IPS DF 4.7 (cell line): Measurements from ENCODE around the gene CCSER1.
"Not testable (repeated sequence)": the region's sequence is repeated elsewhere in the genome, so short reads cannot be mapped to it uniquely, and the experiment has no call there.

Source experiments
- DNase-seq: peaks from one replicate; pipeline ENCODE4 v3.0.0-alpha.2; 2013; ENCODE audit warnings: low spot score; ENCODE audit errors: extremely low read depth

Gene CCSER1

DNA sequence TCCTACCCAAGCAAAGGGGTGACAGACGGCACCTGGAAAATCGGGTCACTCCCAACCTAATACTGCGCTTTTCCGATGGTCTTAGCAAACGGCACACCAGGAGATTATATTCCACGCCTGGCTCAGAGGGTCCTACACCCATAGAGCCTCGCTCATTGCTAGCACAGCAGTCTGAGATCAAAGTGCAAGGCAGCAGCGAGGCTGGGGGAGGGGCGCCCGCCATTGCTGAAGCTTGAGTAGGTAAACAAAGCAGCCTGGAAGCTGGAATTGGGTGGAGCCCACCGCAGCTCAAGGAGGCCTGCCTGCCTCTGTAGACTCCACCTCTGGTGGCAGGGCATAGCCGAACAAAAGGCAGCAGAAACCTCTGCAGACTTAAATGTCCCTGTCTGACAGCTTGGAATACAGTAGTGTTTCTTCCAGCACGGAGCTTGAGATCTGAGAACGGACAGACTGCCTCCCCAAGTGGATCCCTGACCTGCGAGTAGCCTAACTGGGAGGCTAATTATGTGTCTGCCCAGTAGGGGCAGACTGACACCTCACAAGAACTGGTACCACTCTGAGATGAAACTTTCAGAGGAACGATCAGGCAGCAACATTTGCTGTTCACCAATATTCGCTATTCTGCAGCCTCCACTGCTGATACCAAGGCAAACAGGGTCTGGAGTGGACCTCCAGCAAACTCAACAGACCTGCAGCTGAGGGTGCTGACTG is 784.7 kb downstream of the CCSER1 start:
- not testable (repeated sequence) for DNase-seq

- DNase-seq: no peak
Measured at GRCh38 chr4:90922174-90922573, 795.0 kb downstream of the CCSER1 start.

GRCh38 chr4:90926957-90927356 is 799.8 kb downstream of the CCSER1 start:
- DNase-seq: no peak

- no peak for DNase-seq
Measured at GRCh38 chr4:90943311-90943710, 816.1 kb downstream of the CCSER1 start.

- no peak for DNase-seq
Measured at GRCh38 chr4:90946945-90947344, 819.8 kb downstream of the CCSER1 start.

- no peak for DNase-seq
Measured at GRCh38 chr4:90950385-90950841, 823.2 kb downstream of the CCSER1 start.

DNA sequence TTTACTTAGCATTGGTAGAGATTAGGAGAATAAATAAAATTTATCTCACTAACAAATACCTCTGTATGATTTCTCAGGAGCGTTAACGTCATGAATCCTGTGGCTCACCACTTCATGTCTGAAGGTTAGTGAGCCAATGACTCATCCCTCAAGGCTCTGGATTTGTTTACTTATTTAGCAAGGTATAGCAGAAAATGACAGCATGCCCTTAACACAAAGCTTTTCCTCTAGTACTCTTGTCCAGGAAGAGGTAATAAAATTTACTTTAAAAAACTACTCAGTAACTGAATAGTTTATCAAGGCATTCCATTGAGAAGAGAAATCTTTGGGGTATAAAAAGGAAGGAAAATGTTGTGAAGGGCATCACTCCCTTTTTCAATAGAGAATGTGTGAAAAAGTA is 823.8 kb downstream of the CCSER1 start:
- no peak for DNase-seq

DNA sequence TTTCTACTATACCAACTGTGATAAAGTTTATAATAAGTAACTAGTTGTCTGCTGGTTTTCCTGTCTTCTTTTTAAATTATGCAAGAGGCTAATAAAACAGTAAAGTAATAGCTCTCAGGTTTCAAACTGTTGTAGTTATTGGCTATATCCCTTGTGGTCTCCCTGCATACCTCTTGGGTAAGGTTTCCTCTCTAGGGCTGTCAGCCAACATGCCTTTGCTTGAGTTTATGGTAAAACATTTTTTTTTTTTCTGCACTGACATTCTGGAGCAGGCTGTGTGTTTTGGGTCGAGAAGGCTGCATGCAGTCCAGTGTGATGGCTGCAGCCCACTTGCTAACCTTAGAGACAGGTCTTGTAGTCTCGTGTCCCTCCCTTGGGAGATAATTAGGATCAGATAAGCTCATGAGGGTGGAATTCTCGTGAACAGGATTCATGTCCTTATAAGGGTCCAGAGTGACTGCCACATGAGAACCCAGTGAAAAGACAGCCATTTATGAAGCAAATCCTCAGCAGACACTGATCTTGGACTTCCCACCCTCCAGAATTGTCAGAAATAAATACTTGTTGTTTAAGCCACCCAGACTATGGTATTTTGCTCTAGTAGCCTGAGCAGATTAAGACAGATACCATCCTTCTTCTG is 831.2 kb downstream of the CCSER1 start:
- DNase-seq: no peak

- no peak for DNase-seq
Measured at GRCh38 chr4:90960433-90960832, 833.2 kb downstream of the CCSER1 start.

DNA sequence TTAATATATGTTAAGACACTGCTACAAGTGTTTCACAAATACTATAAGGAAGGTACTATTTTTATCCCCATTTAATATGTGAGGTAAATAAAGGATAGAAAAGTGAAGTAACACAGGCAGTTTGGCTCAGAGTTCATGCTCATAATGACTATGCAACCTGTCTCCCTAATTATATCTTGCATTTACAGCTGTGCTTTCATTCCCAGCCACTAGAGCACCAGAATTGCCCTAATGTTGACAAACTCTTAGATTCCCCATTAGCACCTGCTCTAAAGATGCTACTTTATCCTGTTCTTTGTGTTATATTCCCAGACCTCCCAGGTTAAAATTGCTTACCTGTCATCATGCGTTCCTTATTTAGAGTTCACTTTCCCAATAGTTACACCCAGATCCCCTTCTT is 833.6 kb downstream of the CCSER1 start:
- no peak for DNase-seq

- no peak for DNase-seq
Measured at GRCh38 chr4:90970021-90970420, 842.8 kb downstream of the CCSER1 start.

DNA sequence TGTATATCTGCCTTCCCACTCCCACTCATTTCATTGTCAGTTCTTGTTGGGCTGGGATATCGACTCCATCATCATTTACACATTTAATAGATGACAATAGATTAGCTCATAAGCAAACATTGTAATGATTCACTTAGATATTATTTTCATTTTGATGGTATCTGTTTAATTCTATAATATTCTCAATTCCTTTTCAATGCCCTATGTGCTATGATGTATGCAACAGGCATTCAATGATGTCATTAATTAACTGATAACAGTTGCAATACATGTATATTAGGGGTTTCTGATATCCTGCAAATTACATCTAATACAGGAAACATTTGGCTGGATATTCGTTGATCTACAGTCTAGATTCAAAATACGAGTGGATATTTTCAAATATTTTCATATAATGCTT is 850.5 kb downstream of the CCSER1 start:
- no peak for DNase-seq

- DNase-seq: no peak
Measured at GRCh38 chr4:90979556-90979955, 852.4 kb downstream of the CCSER1 start.

- DNase-seq: no peak
Measured at GRCh38 chr4:90982813-90983212, 855.6 kb downstream of the CCSER1 start.

GRCh38 chr4:90990284-90990683 is 863.1 kb downstream of the CCSER1 start:
- no peak for DNase-seq

DNA sequence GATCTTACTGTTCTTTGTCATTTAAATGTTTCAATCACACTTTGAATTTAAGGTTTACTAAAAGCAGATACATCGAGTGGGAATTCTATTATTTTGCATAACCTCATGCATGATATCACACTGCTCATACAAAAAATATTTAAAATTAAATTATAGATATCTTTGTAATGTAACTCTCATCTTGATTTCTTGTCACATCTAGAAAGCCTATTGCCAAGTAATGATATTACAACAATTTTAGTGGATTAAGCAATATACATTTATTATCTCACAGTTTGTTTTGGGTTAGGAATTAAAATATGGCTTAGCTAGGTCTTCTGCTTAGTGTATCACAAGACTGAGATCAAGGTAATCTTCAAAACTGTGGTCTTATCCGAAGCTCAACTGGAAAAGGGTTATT is 865.0 kb downstream of the CCSER1 start:
- DNase-seq: no peak

DNA sequence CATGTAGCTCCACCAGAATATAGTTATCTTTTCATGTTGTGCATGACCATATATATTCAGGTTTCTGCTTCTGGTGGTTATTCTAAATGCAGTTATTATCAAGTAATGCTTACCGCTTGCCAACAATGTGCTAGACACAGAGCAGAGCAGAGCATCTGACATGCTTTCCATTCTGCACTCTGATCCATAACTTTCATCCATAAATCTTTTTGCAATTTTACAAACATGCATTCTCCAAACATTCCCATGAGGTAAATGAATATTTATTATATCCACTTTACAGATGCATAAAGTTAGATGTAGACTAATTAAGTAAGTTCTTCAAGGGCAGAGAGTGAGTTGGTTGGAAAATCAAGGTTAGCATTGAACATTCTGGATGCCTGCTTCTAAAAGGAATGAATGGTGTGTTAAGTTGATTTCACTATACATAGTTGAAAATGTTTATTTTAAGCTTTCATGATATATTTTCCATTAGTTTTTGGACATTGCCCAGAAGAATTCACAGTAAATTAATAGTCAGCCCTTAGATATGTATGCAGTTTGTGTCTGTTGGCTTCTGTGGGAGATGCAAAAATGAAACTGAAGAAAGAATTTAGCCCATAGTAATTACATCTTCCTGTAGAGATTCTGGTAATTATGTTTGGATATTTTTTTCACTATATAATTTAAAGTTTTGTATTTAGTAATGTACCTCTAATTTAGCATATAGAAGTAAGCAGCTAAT is 867.8 kb downstream of the CCSER1 start:
- no peak for DNase-seq

DNA sequence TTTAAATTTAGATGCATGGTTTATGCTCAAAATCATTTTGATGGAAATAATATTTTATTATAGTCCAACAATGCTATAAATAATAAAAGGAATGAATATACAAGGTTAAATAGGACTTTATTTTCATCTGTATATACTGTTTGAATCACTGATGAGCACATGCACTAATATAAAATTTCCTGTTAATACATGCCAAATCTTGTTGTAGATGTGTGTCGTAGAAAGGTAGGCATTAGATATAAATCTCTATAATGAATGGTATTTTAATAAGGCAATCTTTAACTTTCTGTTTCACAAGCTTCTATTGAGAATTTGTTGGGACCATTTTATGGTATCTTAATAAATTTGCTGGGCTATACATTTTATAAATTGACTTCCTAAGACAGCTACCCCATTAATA is 868.8 kb downstream of the CCSER1 start:
- DNase-seq: no peak

GRCh38 chr4:90996813-90997212 is 869.6 kb downstream of the CCSER1 start:
- no peak for DNase-seq

GRCh38 chr4:91015861-91016260 is 888.7 kb downstream of the CCSER1 start:
- DNase-seq: no peak

- no peak for DNase-seq
Measured at GRCh38 chr4:91019513-91019912, 892.3 kb downstream of the CCSER1 start.
